BLaER1 (cell line): ENCODE results near the gene GPN3.
"Not testable (repeated sequence)": the region's sequence is repeated elsewhere in the genome, so short reads cannot be mapped to it uniquely, and the experiment has no call there.

Experiments
- H3K27ac ChIP-seq: shearing (Covaris generic); formaldehyde crosslinking; 2 replicates; pipeline ENCODE4 v1.8.1; 2022
- H3K27me3 ChIP-seq: shearing (Covaris generic); formaldehyde crosslinking; 2 replicates; pipeline ENCODE4 v1.8.1; 2022
- H3K36me3 ChIP-seq: shearing (Covaris generic); formaldehyde crosslinking; 2 replicates; pipeline ENCODE4 v1.8.1; 2022
- H3K4me1 ChIP-seq: shearing (Covaris generic); formaldehyde crosslinking; 2 replicates; pipeline ENCODE4 v1.8.1; 2022
- H3K4me2 ChIP-seq: shearing (Covaris generic); formaldehyde crosslinking; 2 replicates; pipeline ENCODE4 v1.8.1; 2022
- H3K4me3 ChIP-seq: shearing (Covaris generic); formaldehyde crosslinking; 2 replicates; pipeline ENCODE4 v1.8.1; 2022
- H3K9ac ChIP-seq: shearing (Covaris generic); formaldehyde crosslinking; 2 replicates; pipeline ENCODE4 v1.8.1; 2022
- H3K9me3 ChIP-seq: shearing (Covaris generic); formaldehyde crosslinking; 2 replicates; pipeline ENCODE4 v1.8.1; 2022
- H4K20me1 ChIP-seq: shearing (Covaris generic); formaldehyde crosslinking; 2 replicates; pipeline ENCODE4 v1.8.1; 2022
- Cebpa-rat ChIP-seq: shearing (Covaris generic); IDR thresholded peaks from 2 replicates; pipeline ENCODE4 v1.8.1; 2022

GPN3 gene

DNA sequence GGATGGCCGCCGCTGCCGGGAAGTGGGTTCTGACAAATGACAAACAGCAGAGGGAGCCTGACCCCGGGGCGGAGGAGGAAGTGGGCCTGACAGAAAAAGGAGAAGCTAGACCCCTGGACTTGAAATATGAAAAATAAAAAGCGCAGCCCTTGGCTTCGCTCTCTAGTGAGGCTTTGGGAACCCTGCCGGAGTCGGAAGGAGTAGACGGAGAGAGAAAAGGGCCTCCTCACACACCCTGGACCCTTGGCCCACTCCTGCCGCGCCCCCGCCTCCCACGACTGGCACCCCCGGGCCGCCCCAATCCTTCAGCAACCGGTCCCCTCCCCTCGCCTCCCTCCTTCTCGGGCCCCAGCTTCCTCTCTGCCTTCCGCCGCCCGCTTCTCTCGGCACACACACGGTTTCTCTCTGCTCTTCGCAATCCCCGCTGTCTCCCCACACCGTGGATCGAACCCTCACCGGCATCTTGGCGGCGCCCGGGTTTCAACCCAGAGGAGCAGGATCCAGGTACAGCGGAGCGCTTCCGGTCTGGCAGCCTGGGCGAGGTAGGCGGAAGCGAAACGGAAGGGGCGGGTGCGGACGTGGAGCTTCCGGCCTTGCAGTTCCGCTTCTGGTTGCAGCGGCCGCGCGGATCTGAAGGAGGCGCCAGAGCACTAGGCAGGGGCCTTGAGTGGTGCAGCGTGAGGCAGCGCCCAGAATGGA is 18.1 kb downstream of the GPN3 start, which contains the start of gene ARPC3:
TSS of gene ARPC3 (minus strand) at position 539 of the 699 bp plus-strand sequence. CDS start at position 462, 77 bp downstream.
- H3K4me2 ChIP-seq: peak within 1 kb of the TSS; percentile 93
- H3K9ac ChIP-seq: peak within 1 kb of the TSS; percentile 97
- peaks cover 31% of the 10 kb centered on the region for H3K4me1 ChIP-seq
- H3K27ac ChIP-seq: peak within 1 kb of the TSS; percentile 98
- no peaks in the 10 kb centered on the region for H3K27me3 ChIP-seq
- TF ChIP-seq Cebpa-rat: no peak
- no peaks in the 10 kb centered on the region for H3K9me3 ChIP-seq
- peaks cover 46% of the 10 kb centered on the region for H4K20me1 ChIP-seq
- peaks cover 68% of the 10 kb centered on the region for H3K36me3 ChIP-seq
- H3K4me3 ChIP-seq: peak within 1 kb of the TSS; percentile 86

DNA sequence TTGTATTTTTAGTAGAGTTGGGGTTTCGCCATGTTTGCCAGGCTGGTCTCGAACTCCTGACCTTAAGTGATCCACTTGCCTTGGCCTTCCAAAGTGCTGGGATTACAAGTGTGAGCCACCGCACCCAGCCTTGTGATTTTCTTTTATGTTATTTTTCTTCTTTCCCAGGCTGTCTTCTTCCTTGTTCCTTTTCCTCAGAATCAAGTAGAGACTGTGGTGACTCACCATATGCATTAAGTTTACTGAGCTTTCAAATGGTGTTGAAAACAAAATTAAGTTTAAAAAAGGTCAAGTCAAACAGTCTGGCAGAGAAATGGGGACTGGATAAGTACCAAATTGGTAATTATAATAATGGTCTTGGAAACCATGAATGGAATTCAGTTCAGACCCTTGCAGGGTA is 23.6 kb downstream of the GPN3 start:
- Histone ChIP-seq H4K20me1 (peaks cover 85% of the 10 kb centered on the region), H3K27me3 (no peaks in the 10 kb centered on the region), H3K4me3 (no peak overlapping the region), H3K4me1 (peaks cover 23% of the 10 kb centered on the region), H3K9ac (no peak overlapping the region), H3K36me3 (peaks cover 89% of the 10 kb centered on the region), H3K9me3 (no peaks in the 10 kb centered on the region), H3K27ac (no peak overlapping the region), H3K4me2 (no peak overlapping the region)
- TF ChIP-seq Cebpa-rat: no peak

DNA sequence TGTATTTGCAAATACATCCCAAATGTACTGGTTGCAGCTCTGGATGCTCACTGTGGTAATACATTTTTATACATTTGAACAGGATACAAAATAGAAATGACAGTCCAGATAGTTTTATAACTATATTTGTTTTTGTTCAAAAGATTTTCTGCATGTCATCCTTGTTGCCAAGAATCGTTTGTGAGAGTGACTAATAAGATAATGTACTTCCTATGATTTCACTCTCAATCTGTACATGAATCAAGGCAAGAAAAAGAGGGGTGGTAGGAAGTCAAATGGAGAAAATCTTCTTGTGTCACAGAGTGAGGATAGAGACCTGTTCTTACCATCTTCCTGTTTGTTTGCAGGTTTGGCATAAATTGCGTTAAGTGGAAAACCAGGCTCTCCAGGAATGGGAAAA is 31.8 kb downstream of the GPN3 start:
- no peak for TF ChIP-seq Cebpa-rat
- no peaks in the 10 kb centered on the region for H3K27me3 ChIP-seq
- no peaks in the 10 kb centered on the region for H3K9me3 ChIP-seq
- no peak overlapping the region for H3K4me3 ChIP-seq
- H3K36me3 ChIP-seq: peaks cover 77% of the 10 kb centered on the region
- H3K4me2 ChIP-seq: no peak overlapping the region
- H4K20me1 ChIP-seq: peaks cover 13% of the 10 kb centered on the region; the same call in 1 of the 2 replicates
- no peak overlapping the region for H3K27ac ChIP-seq
- H3K9ac ChIP-seq: no peak overlapping the region
- no peaks in the 10 kb centered on the region for H3K4me1 ChIP-seq

DNA sequence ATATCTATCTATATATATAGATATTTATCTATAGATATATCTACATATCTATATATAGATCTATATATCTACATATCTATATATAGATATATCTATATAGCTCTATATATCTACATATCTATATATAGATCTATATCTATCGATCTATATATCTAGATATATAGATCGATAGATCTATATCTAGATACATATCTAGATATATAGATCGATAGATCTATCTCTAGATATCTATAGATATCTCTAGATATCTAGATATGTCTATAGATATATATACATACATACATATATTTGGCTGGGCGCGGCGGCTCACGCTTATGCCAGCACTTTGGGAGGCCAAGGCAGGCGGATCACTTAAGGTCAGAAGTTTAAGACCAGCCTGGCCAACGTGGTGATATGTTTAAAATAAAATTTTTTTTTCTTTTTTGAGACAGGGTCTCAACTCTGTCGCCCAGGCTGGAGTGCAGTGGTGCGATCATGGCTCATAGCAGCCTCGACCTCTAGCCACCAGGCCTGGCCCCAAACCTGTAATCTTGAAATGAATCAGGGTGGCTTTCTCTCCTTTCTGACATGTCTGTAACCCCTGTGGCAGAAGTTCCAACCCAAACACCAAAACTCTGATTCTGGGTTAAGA is 36.0 kb downstream of the GPN3 start:
- TF ChIP-seq Cebpa-rat: no peak
- peak overlapping the region; percentile 66; the same call in 1 of the 2 replicates for H3K4me3 ChIP-seq
- no peaks in the 10 kb centered on the region for H3K9me3 ChIP-seq
- H3K4me1 ChIP-seq: peaks cover 4% of the 10 kb centered on the region; the same call in 1 of the 2 replicates
- H3K9ac ChIP-seq: no peak overlapping the region; the same call in 1 of the 2 replicates
- no peaks in the 10 kb centered on the region for H4K20me1 ChIP-seq
- H3K36me3 ChIP-seq: peaks cover 35% of the 10 kb centered on the region
- no peaks in the 10 kb centered on the region for H3K27me3 ChIP-seq
- H3K27ac ChIP-seq: no peak overlapping the region
- H3K4me2 ChIP-seq: peak overlapping the region; percentile 55; the same call in 1 of the 2 replicates

DNA sequence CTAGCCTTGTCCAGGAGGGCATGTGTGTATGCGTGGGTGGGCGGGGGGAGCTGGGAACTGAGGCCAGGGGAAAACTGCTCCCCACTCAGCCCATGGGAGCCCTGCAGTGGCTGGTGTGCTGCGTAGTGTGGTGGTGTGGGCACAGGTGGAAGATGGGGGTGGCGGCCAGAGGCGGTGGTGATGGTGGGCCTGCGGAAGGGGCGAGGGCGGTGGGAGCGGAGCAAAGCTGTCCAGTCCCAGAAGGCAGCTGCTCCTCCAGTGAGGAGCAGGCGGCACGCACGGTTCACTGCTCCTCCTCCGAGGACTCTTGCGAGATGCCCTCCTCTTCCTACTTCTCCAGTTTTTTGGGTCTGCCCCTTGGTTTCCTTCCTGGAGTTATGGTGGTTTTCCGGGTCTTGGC is 38.4 kb downstream of the GPN3 start:
- H3K36me3 ChIP-seq: peaks cover 11% of the 10 kb centered on the region
- not testable (repeated sequence) for H3K27me3 ChIP-seq, H3K9ac ChIP-seq, H3K4me2 ChIP-seq, H3K4me1 ChIP-seq, H3K27ac ChIP-seq, H4K20me1 ChIP-seq, H3K9me3 ChIP-seq, H3K4me3 ChIP-seq

DNA sequence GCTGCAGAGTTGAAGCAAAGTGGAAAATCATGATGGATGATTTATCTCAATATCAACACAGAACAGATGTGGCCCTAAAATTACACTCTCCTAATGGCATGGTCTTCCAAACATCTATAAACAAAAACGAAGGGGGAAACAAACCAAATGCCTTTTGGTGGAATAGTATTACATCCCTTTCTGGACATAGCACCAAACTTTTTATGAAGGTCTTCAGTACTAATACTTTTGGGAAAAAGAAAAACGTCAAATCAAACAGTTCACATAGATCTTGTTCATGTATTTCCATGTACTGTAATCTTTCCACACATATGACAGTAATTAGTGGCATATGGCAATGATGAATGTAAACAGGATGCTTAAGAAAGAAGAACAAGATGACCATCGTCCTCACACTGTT is 41.7 kb downstream of the GPN3 start:
- peaks cover 4% of the 10 kb centered on the region; the same call in 1 of the 2 replicates for H3K4me1 ChIP-seq
- H3K4me3 ChIP-seq: no peak overlapping the region
- no peak for TF ChIP-seq Cebpa-rat
- no peaks in the 10 kb centered on the region for H4K20me1 ChIP-seq
- no peaks in the 10 kb centered on the region for H3K9me3 ChIP-seq
- H3K9ac ChIP-seq: no peak overlapping the region
- no peaks in the 10 kb centered on the region for H3K36me3 ChIP-seq
- H3K4me2 ChIP-seq: no peak overlapping the region
- H3K27me3 ChIP-seq: no peaks in the 10 kb centered on the region
- H3K27ac ChIP-seq: no peak overlapping the region

DNA sequence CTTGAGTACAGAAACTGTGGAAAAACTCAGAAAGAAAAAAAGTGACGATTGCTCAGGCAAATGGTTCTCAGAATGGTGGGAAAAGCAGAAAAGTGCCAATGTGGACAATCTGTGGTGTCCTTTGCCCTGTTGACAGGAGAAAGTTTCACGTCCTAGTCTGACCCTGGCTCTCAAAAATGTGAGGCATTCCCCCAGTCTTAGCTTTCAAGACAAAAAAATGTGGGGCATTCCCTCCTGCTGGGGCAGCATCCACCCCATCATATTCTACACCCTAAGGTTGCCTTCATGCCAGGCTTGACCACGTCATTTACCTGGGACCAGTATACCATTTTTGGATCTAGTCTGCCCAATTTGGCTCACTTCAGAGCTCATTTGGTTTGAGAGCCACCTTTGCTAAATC is 43.8 kb downstream of the GPN3 start:
- Histone ChIP-seq H4K20me1 (no peaks in the 10 kb centered on the region), H3K4me1 (no peaks in the 10 kb centered on the region), H3K36me3 (no peaks in the 10 kb centered on the region), H3K27ac (no peak overlapping the region), H3K9me3 (no peaks in the 10 kb centered on the region), H3K4me2 (no peak overlapping the region), H3K4me3 (no peak overlapping the region), H3K9ac (no peak overlapping the region), H3K27me3 (no peaks in the 10 kb centered on the region)
- TF ChIP-seq Cebpa-rat: no peak

DNA sequence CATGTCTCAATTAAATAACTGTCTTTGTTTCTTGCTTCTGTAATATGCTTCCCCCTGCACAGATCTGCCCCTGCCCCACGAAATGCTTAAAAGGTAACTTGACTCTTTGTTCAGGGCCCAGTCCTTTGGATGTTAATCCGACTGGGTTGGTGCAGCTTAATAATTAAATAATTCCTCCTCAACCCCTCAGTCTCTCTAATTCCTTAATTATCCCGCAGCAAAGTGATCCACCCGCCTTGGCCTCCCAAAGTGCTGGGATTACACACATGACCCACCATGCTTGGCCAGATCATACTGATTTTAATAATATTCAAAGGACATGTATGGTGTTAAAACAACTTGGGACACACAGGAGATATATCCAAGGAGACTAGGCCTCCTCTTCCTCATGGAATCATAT is 46.4 kb downstream of the GPN3 start:
- peaks cover 13% of the 10 kb centered on the region for H3K4me1 ChIP-seq
- H3K9ac ChIP-seq: no peak overlapping the region
- no peaks in the 10 kb centered on the region for H3K9me3 ChIP-seq
- H3K4me3 ChIP-seq: no peak overlapping the region
- H3K36me3 ChIP-seq: no peaks in the 10 kb centered on the region
- no peak overlapping the region for H3K4me2 ChIP-seq
- TF ChIP-seq Cebpa-rat: no peak
- no peak overlapping the region for H3K27ac ChIP-seq
- no peaks in the 10 kb centered on the region for H4K20me1 ChIP-seq
- no peaks in the 10 kb centered on the region for H3K27me3 ChIP-seq

DNA sequence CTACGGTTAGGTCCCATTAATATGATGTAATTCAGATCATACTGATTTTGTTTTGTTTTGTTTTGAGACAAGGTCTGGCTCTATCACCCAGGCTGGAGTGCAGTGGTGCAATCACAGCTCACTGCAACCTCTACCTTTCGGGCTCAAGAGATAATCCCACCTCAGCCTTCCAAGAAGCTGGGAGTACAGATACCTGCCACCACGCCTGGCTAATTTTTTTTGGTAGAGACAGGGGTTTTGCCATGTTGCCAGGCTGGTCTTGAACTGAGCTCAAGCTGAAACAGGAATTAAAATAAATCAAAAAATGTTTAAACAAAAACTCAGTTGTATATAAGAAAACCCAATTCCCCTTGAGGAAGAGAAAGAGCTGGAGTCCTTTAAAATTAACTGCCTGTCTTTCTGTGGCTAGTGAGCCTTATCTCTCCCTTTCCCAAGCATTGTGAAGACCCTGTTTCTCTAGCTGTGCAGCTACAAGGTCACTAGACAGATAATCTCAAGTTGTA is 46.8 kb downstream of the GPN3 start:
- no peak for TF ChIP-seq Cebpa-rat
- Histone ChIP-seq H3K4me3 (no peak overlapping the region), H3K4me2 (no peak overlapping the region), H3K4me1 (peaks cover 14% of the 10 kb centered on the region), H3K9ac (no peak overlapping the region), H3K27ac (no peak overlapping the region), H4K20me1 (no peaks in the 10 kb centered on the region), H3K36me3 (no peaks in the 10 kb centered on the region), H3K9me3 (no peaks in the 10 kb centered on the region), H3K27me3 (no peaks in the 10 kb centered on the region)

DNA sequence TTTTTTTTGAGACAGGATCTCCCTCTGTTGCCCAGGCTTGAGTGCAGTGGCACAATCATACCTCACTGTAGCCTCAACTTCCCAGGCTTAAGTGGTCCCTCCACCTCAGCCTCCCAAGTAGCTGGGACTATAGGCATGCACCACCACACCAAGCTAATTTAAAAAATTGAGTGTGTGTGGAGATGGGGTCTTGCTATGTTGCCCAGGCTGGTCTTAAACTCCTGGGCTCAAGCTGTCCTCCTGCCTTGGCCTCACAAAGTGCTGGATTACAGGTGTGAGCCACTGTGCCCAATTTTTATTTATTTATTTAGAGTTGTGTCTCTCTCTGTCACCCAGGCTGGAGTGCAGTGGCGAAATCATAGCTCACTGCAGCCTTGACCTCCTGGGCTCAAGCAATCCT is 47.4 kb downstream of the GPN3 start:
- H3K9ac ChIP-seq, H3K27me3 ChIP-seq, H3K4me2 ChIP-seq, H3K27ac ChIP-seq, H3K9me3 ChIP-seq, H3K36me3 ChIP-seq, H3K4me3 ChIP-seq, H4K20me1 ChIP-seq: not testable (repeated sequence)
- H3K4me1 ChIP-seq: peaks cover 14% of the 10 kb centered on the region

DNA sequence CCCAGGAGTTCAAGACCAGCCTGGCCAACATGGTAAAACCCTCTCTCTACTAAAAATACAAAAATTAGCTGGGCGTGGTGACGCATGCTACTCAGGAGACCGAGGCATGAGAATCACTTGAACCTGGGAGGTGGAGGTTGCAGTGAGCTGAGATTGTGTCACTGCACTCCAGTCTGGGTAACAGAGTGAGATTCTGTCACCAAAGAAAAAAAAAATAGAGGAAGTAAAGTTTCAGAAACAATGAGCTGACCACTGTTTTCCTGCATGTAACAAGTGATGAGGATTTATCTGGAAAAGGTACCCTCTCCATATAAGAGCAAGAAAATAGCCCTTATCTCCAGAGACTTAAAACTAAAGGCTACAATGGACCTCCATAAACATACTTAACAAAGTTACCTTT is 50.9 kb downstream of the GPN3 start:
- peak overlapping the region; percentile 21; the same call in 1 of the 2 replicates for H3K4me2 ChIP-seq

DNA sequence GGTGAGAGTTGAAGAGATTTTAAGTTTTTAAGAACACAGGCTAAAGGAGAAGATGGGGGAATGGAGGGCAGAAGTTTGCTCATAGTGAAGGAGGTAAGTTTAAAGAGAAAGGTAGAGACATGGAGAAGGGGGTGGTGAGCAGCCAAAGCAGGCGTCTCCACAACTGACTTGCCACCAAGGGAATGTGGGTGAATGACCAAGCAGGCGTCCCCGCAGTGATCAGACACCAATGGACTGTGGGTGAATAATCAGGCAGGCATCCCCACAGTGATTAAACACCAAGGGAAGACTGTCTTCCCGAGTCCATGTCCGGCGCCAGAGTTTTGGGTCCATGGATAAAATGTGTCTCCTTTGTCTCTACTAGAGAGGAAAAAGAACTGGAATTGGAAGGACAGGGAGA is 58.0 kb downstream of the GPN3 start:
- not testable (repeated sequence) for H3K4me3 ChIP-seq, H3K9ac ChIP-seq, H3K36me3 ChIP-seq, H3K9me3 ChIP-seq, H4K20me1 ChIP-seq, H3K27me3 ChIP-seq, H3K27ac ChIP-seq, H3K4me2 ChIP-seq, H3K4me1 ChIP-seq

More for the DNA sequence above, 50.9 kb downstream of the GPN3 start:
- Histone ChIP-seq H3K4me1 (peaks cover 14% of the 10 kb centered on the region), H3K27ac (peak overlapping the region; percentile 44; the same call in 1 of the 2 replicates)
- not testable (repeated sequence) for H4K20me1 ChIP-seq, H3K4me3 ChIP-seq, H3K27me3 ChIP-seq, H3K9me3 ChIP-seq, H3K36me3 ChIP-seq, H3K9ac ChIP-seq

DNA sequence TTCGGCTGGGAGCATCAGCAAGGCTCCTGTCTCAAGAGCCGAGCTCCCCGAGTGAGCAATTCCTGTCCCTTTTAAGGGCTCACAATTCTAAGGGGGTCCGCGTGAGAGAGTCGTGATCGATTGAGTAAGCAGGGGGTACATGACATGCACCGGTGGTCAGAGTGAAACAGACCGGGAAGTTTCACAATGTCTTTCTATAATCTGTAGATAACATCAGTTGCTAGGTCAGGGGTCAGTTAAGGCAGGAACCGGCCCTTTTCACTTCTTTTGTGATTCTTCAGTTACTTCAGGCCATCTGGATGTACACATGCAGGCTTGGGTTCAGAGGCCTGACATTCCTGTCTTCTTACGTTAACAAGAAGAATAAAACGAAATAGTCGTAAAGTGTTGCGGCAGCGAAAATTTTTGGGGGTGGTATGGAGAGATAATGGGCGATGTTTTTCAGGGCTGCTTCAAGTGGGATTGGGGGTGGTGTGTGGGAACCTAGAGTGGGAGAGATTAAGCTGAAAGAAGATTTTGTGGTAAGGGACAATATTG is 62.9 kb downstream of the GPN3 start:
- Histone ChIP-seq H3K36me3 (peaks cover 19% of the 10 kb centered on the region), H3K4me1 (peaks cover 19% of the 10 kb centered on the region), H4K20me1 (peaks cover 11% of the 10 kb centered on the region; the same call in 1 of the 2 replicates)
- H3K4me3 ChIP-seq, H3K27ac ChIP-seq, H3K27me3 ChIP-seq, H3K9ac ChIP-seq, H3K9me3 ChIP-seq, H3K4me2 ChIP-seq: not testable (repeated sequence)
